ENCODE data around the gene MYCL.

The MYCL gene

DNA sequence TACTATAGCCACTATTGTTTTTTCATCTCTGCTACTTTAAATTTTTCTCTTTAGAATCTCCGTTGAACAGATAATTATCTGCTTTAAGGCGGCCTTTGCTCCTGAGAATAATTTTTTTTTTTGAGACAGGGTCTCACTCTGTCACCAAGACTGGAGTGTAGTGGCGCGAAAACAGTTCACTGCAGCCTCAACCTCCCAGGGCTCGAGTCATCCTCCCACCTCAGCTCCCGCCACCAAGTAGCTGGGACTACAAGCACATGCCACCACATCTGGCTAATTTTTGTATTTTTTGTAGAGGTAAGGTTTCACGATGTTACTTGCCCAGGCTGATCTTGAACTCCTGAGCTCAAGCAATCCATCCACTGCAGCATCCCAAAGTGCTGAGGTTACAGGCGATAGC lies 47.0 kb downstream of the MYCL start:
- Mint-ChIP-seq H3K27ac (no peak overlapping the region), H3K4me3 (no peak overlapping the region), H3K27me3 (no peaks in the 10 kb centered on the region), H3K4me1 (peaks cover 12% of the 10 kb centered on the region), H3K9me3 (no peaks in the 10 kb centered on the region)
- peak; percentile 59 for ATAC-seq
- no peak for DNase-seq

DNA sequence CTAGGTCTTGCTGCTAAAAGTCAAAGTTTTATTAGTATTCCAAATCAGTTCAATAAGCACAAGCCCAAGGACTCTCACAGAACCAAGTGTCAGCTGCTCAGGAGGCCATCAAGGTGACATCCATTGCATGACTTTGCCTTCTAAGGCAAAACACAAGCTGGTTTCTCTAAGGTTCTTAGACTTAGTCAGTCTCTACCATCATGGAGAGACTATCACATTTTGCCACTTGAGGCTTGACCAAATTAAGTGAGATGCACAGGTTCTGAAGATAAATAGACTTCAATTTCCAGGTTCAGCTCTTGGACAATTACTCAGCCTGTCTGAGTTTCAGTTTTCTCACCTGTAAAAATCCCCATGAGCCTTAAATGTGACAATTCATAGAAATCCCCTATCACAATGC lies 47.4 kb downstream of the MYCL start:
- no peak overlapping the region for H3K27ac Mint-ChIP-seq
- ATAC-seq (peak; percentile 63), DNase-seq (no peak)
- H3K27me3 Mint-ChIP-seq: no peaks in the 10 kb centered on the region
- no peak overlapping the region for H3K4me3 Mint-ChIP-seq
- H3K9me3 Mint-ChIP-seq: no peaks in the 10 kb centered on the region
- peaks cover 11% of the 10 kb centered on the region for H3K4me1 Mint-ChIP-seq

DNA sequence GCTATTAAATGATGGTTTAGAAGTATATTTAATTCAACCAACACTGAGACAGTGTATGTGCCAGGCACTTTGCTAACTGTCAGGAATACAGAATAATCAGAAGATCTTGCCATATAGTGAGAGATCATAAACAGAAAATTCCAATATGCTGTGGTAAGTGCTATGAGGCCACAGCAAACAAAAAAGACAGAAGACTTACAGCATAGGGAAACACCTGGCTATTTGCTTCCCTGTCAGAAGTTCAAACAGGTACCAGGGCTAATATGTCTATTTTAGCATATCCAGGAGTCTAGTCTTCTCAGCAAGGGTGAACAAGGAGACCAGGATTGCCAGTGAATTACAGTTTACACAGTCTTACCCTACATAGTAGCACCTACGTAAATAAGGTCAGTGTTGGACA lies 48.8 kb downstream of the MYCL start:
- Mint-ChIP-seq H3K27ac (no peak overlapping the region), H3K27me3 (no peaks in the 10 kb centered on the region), H3K9me3 (no peaks in the 10 kb centered on the region), H3K4me3 (no peak overlapping the region), H3K4me1 (peaks cover 11% of the 10 kb centered on the region)
- no peak for DNase-seq
- no peak for ATAC-seq

DNA sequence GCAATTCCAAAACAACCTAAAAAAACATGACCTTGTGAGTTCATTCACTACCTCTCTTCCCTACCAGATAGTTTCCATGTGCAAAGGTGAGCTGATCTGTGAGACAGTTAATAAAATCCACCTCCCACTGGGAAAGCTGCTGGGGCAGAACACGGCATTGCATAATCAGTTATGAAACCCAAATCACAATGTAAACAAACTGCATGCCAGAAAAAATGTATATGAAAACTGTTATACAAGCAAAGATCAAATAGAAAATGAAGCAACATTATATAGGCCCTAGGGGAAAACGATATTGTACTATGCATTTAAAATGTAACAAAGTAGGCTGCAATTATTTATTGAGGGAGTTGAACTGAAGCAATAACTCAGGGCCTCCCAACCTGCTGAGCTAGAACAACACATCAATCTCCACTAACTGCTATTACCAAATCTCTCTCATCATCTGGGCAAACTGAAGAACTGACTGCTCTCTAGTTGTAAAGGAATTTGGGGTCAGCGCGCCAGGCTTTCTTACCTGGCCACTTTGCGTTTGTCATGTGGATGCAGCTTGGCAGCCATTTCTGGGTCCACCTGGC lies 49.4 kb downstream of the MYCL start:
- ATAC-seq: no peak
- no peak overlapping the region for H3K27ac Mint-ChIP-seq
- H3K27me3 Mint-ChIP-seq: no peaks in the 10 kb centered on the region
- no peak for DNase-seq
- peaks cover 12% of the 10 kb centered on the region for H3K4me1 Mint-ChIP-seq
- H3K4me3 Mint-ChIP-seq: no peak overlapping the region
- H3K9me3 Mint-ChIP-seq: no peaks in the 10 kb centered on the region

DNA sequence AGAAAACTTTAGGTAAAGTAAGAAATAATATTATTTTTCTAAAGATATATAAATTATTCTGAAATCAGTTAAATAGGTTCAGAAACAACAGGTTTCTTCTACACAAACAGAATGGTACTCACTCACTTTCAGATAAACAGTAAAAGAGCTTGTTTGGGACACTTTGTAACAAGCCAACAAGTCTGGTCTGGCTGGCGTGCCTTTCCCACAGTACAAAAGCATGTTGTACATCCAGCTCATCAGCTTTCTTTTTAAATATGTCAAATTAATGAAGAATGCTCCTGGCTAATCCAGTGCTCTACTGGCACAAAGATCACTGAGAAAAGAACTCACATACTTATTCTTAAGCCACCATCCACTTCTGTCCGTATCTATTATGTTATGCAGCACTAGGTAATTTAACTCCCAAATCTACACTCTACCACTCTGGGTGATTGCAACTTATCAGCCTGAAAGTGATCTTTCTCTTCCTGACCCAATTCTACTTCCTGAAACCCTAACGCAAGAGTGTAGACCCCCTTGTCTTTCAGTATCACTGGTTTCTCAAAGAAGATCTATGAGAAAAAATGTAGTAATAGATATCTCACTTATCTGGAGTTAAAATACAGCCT lies 51.0 kb downstream of the MYCL start:
- H3K27ac Mint-ChIP-seq: peak overlapping the region in 1 of 2 donors; percentile 34
- ATAC-seq: no peak

DNA sequence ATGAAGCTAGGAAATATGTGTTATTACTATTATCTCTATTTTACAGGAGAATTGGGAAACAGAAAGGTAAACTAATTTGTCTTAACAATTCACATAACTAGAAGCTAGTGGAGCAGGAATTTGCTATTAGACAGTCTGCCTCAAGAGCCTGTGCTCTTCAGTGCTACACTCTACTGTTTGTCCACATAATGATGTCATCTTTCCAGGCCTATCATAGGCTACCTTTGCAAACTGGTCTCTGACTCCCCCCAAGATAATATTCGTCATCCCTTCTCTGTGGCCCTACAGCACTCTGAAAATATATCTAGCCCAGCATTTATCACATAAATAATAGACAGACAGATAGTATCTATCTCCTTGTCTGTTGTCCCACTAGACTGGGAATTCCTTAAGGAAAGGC lies 52.5 kb downstream of the MYCL start:
- DNase-seq (no peak), ATAC-seq (no peak)
- no peaks in the 10 kb centered on the region for H3K9me3 Mint-ChIP-seq
- no peak overlapping the region for H3K27ac Mint-ChIP-seq
- no peak overlapping the region for H3K4me3 Mint-ChIP-seq
- peaks cover 32% of the 10 kb centered on the region for H3K4me1 Mint-ChIP-seq
- H3K27me3 Mint-ChIP-seq: no peaks in the 10 kb centered on the region

More for the DNA sequence above, 51.0 kb downstream of the MYCL start:
- H3K9me3 Mint-ChIP-seq: no peaks in the 10 kb centered on the region
- no peak overlapping the region for H3K4me3 Mint-ChIP-seq
- H3K4me1 Mint-ChIP-seq: peaks cover 28% of the 10 kb centered on the region
- DNase-seq: no peak
- no peaks in the 10 kb centered on the region for H3K27me3 Mint-ChIP-seq

DNA sequence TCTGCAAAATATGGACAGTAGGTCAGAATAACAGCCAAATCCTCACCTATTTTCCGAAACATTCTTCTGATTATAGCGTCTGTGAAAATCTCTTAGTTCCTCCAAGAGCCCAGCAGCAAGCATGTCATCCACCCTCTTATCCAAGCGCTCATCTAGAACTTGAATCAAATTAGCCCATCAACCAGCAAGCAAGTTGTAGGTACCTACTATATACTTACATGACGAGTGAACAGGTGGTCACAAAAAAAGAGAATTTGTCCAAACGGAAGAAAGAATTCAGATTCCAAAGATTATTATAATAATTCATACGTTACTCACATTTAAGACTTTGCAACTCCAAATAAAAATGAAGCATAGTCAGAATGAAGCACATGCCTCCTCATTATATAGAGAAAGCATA lies 53.8 kb downstream of the MYCL start:
- Mint-ChIP-seq H3K4me1 (peaks cover 45% of the 10 kb centered on the region), H3K27me3 (no peaks in the 10 kb centered on the region), H3K9me3 (no peaks in the 10 kb centered on the region), H3K4me3 (no peak overlapping the region), H3K27ac (no peak overlapping the region)
- DNase-seq (no peak), ATAC-seq (no peak)

DNA sequence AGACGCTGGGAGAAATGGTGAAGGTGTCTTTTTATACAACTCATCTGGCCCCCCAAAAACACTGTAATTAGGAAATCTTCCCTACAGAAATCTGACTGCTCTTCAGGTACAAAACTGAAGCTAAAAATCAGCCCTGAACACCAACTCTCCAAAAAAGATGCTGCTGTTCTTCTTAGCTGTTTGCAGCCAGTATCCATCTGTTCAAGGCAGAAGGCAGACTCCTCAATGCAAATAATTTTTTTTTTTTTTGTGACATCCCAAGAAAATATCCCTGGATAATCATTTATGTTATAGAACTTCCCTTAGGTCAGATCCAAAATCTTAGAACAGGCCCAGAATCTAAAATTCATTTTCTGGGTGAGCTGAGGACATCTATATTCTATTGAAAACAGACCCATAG lies 54.9 kb downstream of the MYCL start:
- Mint-ChIP-seq H3K4me3 (no peak overlapping the region), H3K4me1 (peaks cover 55% of the 10 kb centered on the region), H3K27ac (peak overlapping the region in 1 of 2 donors; percentile 16)

DNA sequence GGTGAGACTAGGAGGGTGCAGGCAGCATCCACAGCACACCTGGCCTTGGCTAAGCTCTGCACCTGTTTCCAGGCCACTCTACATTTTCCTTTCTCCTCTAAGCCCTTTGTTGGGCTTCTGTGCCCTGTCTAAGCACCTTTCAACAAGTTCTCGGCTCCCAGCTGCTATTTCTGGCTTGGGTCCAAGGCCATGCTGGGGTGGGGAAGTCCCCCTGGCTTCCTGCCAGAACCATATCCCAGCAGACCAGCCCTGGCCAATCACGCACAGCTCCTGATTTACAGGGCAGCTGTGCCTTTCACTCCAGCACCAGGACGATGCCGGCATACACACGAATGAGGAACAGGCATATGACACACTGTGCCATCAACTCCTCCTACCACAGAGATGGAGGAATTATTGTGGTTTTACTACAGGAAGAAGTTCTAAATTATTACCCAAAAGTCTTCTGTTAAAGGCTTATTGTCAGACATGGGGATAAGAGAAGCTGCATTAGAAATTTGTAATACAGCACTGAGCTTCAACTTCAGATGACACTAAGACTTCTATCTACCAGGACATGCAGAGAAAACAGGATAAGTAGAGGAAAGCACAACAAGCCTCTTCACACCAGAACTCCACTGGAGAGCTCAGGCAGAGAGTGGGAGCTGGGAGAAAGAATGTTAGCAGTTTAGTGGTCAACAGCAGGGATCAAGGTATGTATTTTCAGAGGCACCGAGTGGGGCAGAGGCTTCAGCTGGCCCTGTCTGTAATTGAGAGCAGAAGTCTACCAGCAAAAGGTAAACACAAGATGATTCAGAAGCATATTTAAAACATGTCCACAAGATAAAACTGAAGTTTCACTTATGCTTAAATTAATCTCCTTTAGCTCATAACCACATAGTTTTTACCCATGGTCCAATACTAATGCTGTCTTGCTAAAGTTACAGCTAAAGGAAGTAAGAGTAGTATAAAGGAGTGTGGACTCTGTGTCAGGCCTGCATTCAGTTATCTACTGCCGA lies 55.8 kb downstream of the MYCL start:
- peak; percentile 94 for ATAC-seq
- H3K4me1 Mint-ChIP-seq: peaks cover 63% of the 10 kb centered on the region
- peak overlapping the region; percentile 60 to 68 for H3K4me3 Mint-ChIP-seq

More for the DNA sequence above, 54.9 kb downstream of the MYCL start:
- ATAC-seq (no peak), DNase-seq (no peak)
- no peaks in the 10 kb centered on the region for H3K27me3 Mint-ChIP-seq
- no peaks in the 10 kb centered on the region for H3K9me3 Mint-ChIP-seq

More for the DNA sequence above, 55.8 kb downstream of the MYCL start:
- Mint-ChIP-seq H3K27ac (peak overlapping the region; percentile 91 to 94), H3K9me3 (no peaks in the 10 kb centered on the region), H3K27me3 (no peaks in the 10 kb centered on the region)
- peak; percentile 67 to 85 for DNase-seq
